ENCODE results near the gene CPB1. TPM values are rescaled to one million over a fixed set of nuclear protein-coding genes. Genes with fewer than 3 reads are reported as not detected.

Gene CPB1
- total and polyA plus RNA-seq, 8 donors = 0.39 to 0.93 (median 0.48) TPM; not detected in 2

GRCh38 chr3:148790370-148790769 is 37.2 kb upstream of the CPB1 start:
- Histone ChIP-seq H3K9me3 (peaks cover 0 to 2% of the 10 kb centered on the region in 2 donors), H3K27me3 (no peaks in the 10 kb centered on the region), H3K36me3 (no peaks in the 10 kb centered on the region), H3K27ac (peak overlapping the region in 1 of 2 donors; percentile 51), H3K4me1 (peaks cover 0 to 6% of the 10 kb centered on the region in 2 donors), H3K4me3 (no peak overlapping the region)
- no peak for ATAC-seq
- no peak for DNase-seq
- intact Hi-C loops (cut with DNase I) = no loop called here
- TF ChIP-seq CTCF (IDR thresholded peaks at IDR 0.05) = no peak

- H3K36me3 ChIP-seq = no peaks in the 10 kb centered on the region
- peaks cover 0 to 6% of the 10 kb centered on the region in 2 donors for H3K4me1 ChIP-seq
- no peak overlapping the region for H3K4me3 ChIP-seq
- TF ChIP-seq CTCF (IDR thresholded peaks at IDR 0.05) = no peak
- H3K9me3 ChIP-seq = peaks cover 0 to 2% of the 10 kb centered on the region in 2 donors
- intact Hi-C loops (cut with DNase I) = no loop called here
- H3K27ac ChIP-seq = peak overlapping the region in 1 of 2 donors; percentile 51
- H3K27me3 ChIP-seq = no peaks in the 10 kb centered on the region
- ATAC-seq (peak; percentile 84), DNase-seq (peak in 2 of 4 donors; percentile 39 to 60)
Observed at GRCh38 chr3:148790851-148791735, 36.5 kb upstream of the CPB1 start.

GRCh38 chr3:148791920-148792319 is 35.7 kb upstream of the CPB1 start:
- intact Hi-C loops (cut with DNase I) = no loop called here
- DNase-seq = no peak
- Histone ChIP-seq H3K36me3 (no peaks in the 10 kb centered on the region), H3K27me3 (no peaks in the 10 kb centered on the region), H3K27ac (no peak overlapping the region), H3K4me3 (no peak overlapping the region), H3K9me3 (no peaks in the 10 kb centered on the region), H3K4me1 (peaks cover 0 to 6% of the 10 kb centered on the region in 2 donors)
- TF ChIP-seq CTCF (IDR thresholded peaks at IDR 0.05) = no peak
- ATAC-seq = no peak

GRCh38 chr3:148792516-148792915 is 35.1 kb upstream of the CPB1 start:
- intact Hi-C loops (cut with DNase I) = no loop called here
- no peak for DNase-seq
- H3K27ac ChIP-seq = no peak overlapping the region
- no peak overlapping the region for H3K4me3 ChIP-seq
- no peaks in the 10 kb centered on the region for H3K27me3 ChIP-seq
- TF ChIP-seq CTCF (IDR thresholded peaks at IDR 0.05) = no peak
- no peaks in the 10 kb centered on the region for H3K36me3 ChIP-seq
- peaks cover 0 to 6% of the 10 kb centered on the region in 2 donors for H3K4me1 ChIP-seq
- H3K9me3 ChIP-seq = no peaks in the 10 kb centered on the region
- ATAC-seq = no peak

GRCh38 chr3:148796799-148797198 is 30.8 kb upstream of the CPB1 start:
- DNase-seq = no peak
- Histone ChIP-seq H3K4me1 (no peaks in the 10 kb centered on the region), H3K27ac (no peak overlapping the region), H3K9me3 (no peaks in the 10 kb centered on the region), H3K36me3 (no peaks in the 10 kb centered on the region), H3K4me3 (no peak overlapping the region), H3K27me3 (no peaks in the 10 kb centered on the region)
- ATAC-seq = no peak
- no peak for TF ChIP-seq CTCF (IDR thresholded peaks at IDR 0.05)
- intact Hi-C loops (cut with DNase I) = no loop called here
